Calu3 (cell line): ENCODE measurements around the gene KLF8. TPM values are rescaled to one million over a fixed set of nuclear protein-coding genes. Genes with fewer than 3 reads are reported as not detected.

Experiments
- BruUV-seq: library from RNA; stranded (reverse); fragments of 400-500 nt; replicated peaks from 2 replicates; lab custom pipeline; 2021; lab: Mats Ljungman, UMichigan
- CTCF ChIA-PET: fragments of 300-600 bp; sonication (Branson Sonifier 250); formaldehyde crosslinking; loops from one replicate; lab custom pipeline; 2022; ENCODE audit warnings: antibody characterized with exemption; lab: Charles Lee
- DNase-seq: peaks from one replicate; pipeline ENCODE4 v3.0.0; 2022
- H3K27ac Mint-ChIP-seq: one replicate; pipeline ENCODE4 v1.8.0; 2022; ENCODE audit warnings: mixed read lengths; ENCODE audit not compliant: unreplicated experiment
- H3K27me3 Mint-ChIP-seq: one replicate; pipeline ENCODE4 v1.8.0; 2022; ENCODE audit warnings: mixed read lengths; ENCODE audit not compliant: unreplicated experiment
- H3K36me3 Mint-ChIP-seq: one replicate; pipeline ENCODE4 v1.8.0; 2022; ENCODE audit warnings: mild to moderate bottlenecking, moderate library complexity, mixed read lengths; ENCODE audit not compliant: insufficient read depth, unreplicated experiment
- H3K4me1 Mint-ChIP-seq: one replicate; pipeline ENCODE4 v1.8.0; 2022; ENCODE audit warnings: mild to moderate bottlenecking, low read depth, mixed read lengths; ENCODE audit not compliant: unreplicated experiment
- H3K4me3 Mint-ChIP-seq: one replicate; pipeline ENCODE4 v1.8.0; 2022; ENCODE audit warnings: mild to moderate bottlenecking, low read depth, moderate library complexity, mixed read lengths; ENCODE audit not compliant: unreplicated experiment
- H3K9me3 Mint-ChIP-seq: one replicate; pipeline ENCODE4 v1.8.0; 2022; ENCODE audit warnings: low read depth, mixed read lengths; ENCODE audit not compliant: unreplicated experiment
- CTCF ChIP-seq: fragments of 200-600 bp; IDR thresholded peaks from one replicate; pipeline ENCODE4 v1.8.0; 2022; ENCODE audit warnings: antibody characterized with exemption; ENCODE audit not compliant: unreplicated experiment
- intact Hi-C: fragments of 100-400 bp; cut with micrococcal nuclease; formaldehyde crosslinking; loops from one replicate; pipeline ENCODE4 v1.10.0; 2022; ENCODE audit not compliant: unreplicated experiment
- total RNA-seq: library from RNA; stranded (reverse); gene quantifications from 2 replicates; pipeline ENCODE4 v1.2.3, GENCODE V29; 2022

Gene KLF8
- total RNA-seq, 1 experiment from 2014 or later = 0.66 TPM

DNA sequence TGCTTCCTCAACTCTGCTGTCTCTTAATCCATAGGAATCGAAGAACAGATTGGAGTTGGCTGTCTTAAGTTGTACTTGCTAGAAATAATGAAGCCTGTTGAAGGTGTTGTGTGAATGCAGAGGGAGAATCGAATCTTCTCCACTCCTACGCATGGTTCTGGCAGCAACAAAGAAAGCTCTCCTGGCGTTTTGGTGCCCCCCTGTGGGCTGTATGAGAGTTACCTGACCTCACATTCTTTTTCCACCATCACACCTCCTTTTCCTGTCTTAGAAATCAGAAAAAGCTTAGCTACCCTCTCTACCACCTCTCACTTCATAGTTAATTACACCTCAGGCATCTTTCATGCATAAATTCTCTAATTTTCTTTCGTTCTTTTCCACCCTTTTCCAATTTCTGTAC is 16.3 kb downstream of the KLF8 start:
- intact Hi-C loops = loop anchor here (10.0 kb wide), 3 partner anchors 114 to 534 kb away; partner anchors contain the start of gene RRAGB

DNA sequence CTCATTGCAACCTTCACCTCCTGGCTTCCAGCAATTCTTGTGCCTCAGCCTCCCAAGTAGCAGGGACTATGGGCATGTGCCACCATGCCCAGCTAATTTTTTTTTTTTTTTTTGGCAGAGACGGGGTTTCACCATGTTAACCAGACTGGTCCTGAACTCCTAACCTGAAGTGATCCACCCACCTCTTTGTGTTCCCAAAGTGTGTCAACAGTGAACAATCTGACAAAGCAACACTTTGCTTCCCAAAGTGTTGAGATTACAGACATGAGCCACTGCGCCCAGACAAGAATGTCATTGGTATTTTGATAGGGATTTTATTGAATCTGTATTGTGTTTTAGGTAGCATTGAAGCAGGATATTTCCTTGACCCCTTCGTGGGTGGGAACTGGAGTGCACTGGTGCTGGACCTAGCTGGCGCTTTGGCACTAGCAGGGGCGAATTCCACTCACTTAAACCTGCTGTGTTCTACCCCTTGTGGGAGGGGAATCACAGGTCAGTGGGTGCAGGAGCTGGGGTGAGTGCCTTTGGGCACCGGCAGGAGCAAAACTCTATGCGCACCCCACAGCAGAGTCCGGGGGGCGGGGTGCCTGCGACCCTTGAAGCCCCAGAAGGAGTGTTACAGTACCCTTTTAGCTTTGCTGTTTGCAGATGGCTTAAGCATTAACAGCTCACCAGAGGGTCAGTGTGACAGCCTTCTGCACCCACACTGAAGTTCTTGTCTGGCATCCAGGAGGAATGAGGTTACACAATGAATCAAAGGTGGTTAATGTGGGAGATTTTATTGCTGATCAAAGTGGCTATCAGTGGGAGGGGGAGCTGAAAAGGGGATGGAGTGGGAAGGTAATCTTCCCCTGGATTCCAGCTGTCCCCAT is 21.9 kb downstream of the KLF8 start:
- intact Hi-C loops = loop anchor here (5.0 kb wide), 1 partner anchor 347 kb away; no protein-coding TSS in a partner anchor
- Mint-ChIP-seq H3K4me3 (no peak overlapping the region), H3K4me1 (peaks cover 10% of the 10 kb centered on the region), H3K27ac (no peak overlapping the region), H3K27me3 (no peaks in the 10 kb centered on the region), H3K9me3 (no peaks in the 10 kb centered on the region), H3K36me3 (no peaks in the 10 kb centered on the region)
- no peak for TF ChIP-seq CTCF
- DNase-seq = no peak
- no TSS peak for BruUV-seq
- CTCF ChIA-PET = interaction anchor here (0.7 kb wide), 1 partner anchor 10 kb away, joined by 3 read pairs; no protein-coding TSS in a partner anchor

More for the DNA sequence above, 16.3 kb downstream of the KLF8 start:
- H3K27ac Mint-ChIP-seq = no peak overlapping the region
- no peaks in the 10 kb centered on the region for H3K36me3 Mint-ChIP-seq
- peak; percentile 57 for DNase-seq
- no peaks in the 10 kb centered on the region for H3K4me1 Mint-ChIP-seq
- no peak for TF ChIP-seq CTCF
- CTCF ChIA-PET = interaction anchor here (0.8 to 2.4 kb wide), 6 partner anchors 22 to 531 kb away, joined by 3 to 15 read pairs (median 3); partner anchors contain the start of gene RRAGB
- H3K27me3 Mint-ChIP-seq = no peaks in the 10 kb centered on the region
- BruUV-seq = no TSS peak
- no peak overlapping the region for H3K4me3 Mint-ChIP-seq
- H3K9me3 Mint-ChIP-seq = no peaks in the 10 kb centered on the region

- no TSS peak for BruUV-seq
- Mint-ChIP-seq H3K27ac (no peak overlapping the region), H3K9me3 (no peaks in the 10 kb centered on the region), H3K36me3 (no peaks in the 10 kb centered on the region), H3K27me3 (no peaks in the 10 kb centered on the region), H3K4me1 (no peaks in the 10 kb centered on the region), H3K4me3 (no peak overlapping the region)
- no peak for DNase-seq
- CTCF ChIA-PET = no interaction called here
- intact Hi-C loops = no loop called here
- TF ChIP-seq CTCF = no peak
These were observed 36.7 kb downstream of the KLF8 start for GRCh38 chrX:56268888-56269287.

GRCh38 chrX:56278692-56279091 is 46.5 kb downstream of the KLF8 start:
- H3K36me3 Mint-ChIP-seq = no peaks in the 10 kb centered on the region
- H3K27me3 Mint-ChIP-seq = no peaks in the 10 kb centered on the region
- no peak for TF ChIP-seq CTCF
- intact Hi-C loops = no loop called here
- H3K4me3 Mint-ChIP-seq = no peak overlapping the region
- H3K4me1 Mint-ChIP-seq = no peaks in the 10 kb centered on the region
- CTCF ChIA-PET = no interaction called here
- no TSS peak for BruUV-seq
- DNase-seq = no peak
- H3K9me3 Mint-ChIP-seq = no peaks in the 10 kb centered on the region
- no peak overlapping the region for H3K27ac Mint-ChIP-seq
